IMR-90 (cell line): ENCODE results near the gene AHCYL1. TPM values are rescaled to one million over a fixed set of nuclear protein-coding genes. Genes with fewer than 3 reads are reported as not detected.

Experiments
- ATAC-seq: fragments of 200-7000 bp; cut with Tn5 transposase; 2 replicates; pipeline ENCODE4 v1.9.1; 2020; ENCODE audit warnings: low read depth, mild to moderate bottlenecking, moderate library complexity
- BruUV-seq: library from RNA; stranded (reverse); fragments of 400-500 nt; replicated peaks from 2 replicates; lab custom pipeline; 2021; lab: Mats Ljungman, UMichigan
- CTCF ChIA-PET: fragments of 300-600 bp; formaldehyde crosslinking; extraction: SDS; loops from one replicate; lab custom pipeline; 2021; ENCODE audit warnings: antibody characterized with exemption; lab: Yijun Ruan, JAX
- POLR2A ChIA-PET: fragments of 300-600 bp; sonication (Branson Sonifier 250); formaldehyde crosslinking; loops from one replicate; lab custom pipeline; 2022; ENCODE audit warnings: antibody characterized with exemption; ENCODE audit not compliant: unreplicated experiment; lab: Charles Lee
- DNase-seq: peaks from one replicate; pipeline ENCODE4 v3.0.0; 2013
- H2AFZ ChIP-seq: replicated peaks from 2 replicates; pipeline ENCODE3; 2013; ENCODE audit warnings: low read length, mild to moderate bottlenecking; ENCODE audit not compliant: poor library complexity
- H2AK5ac ChIP-seq: 2 replicates; pipeline ENCODE4 v1.6.1; 2013; ENCODE audit warnings: low read depth, low read length, inconsistent platforms
- H2AK9ac ChIP-seq: replicated peaks from 2 replicates; pipeline ENCODE3; 2013; ENCODE audit warnings: mild to moderate bottlenecking, low read depth, low read length, moderate library complexity; ENCODE audit not compliant: poor library complexity
- H2BK120ac ChIP-seq: 2 replicates; pipeline ENCODE4 v1.6.1; 2013; ENCODE audit warnings: low read depth, low read length, inconsistent platforms
- H2BK15ac ChIP-seq: 3 replicates; pipeline ENCODE4 v1.6.1; 2013; ENCODE audit warnings: low read depth, low read length, inconsistent platforms
- H2BK20ac ChIP-seq: 2 replicates; pipeline ENCODE4 v1.6.1; 2013; ENCODE audit warnings: low read depth, mild to moderate bottlenecking, inconsistent platforms, low read length, moderate library complexity
- H2BK5ac ChIP-seq: 2 replicates; pipeline ENCODE4 v1.6.1; 2013; ENCODE audit warnings: mild to moderate bottlenecking, low read depth, low read length, inconsistent platforms; ENCODE audit not compliant: poor library complexity, severe bottlenecking
- H3K14ac ChIP-seq: replicated peaks from 2 replicates; pipeline ENCODE4 v1.6.1; 2013; ENCODE audit warnings: low read depth, low read length, inconsistent platforms
- H3K18ac ChIP-seq: 2 replicates; pipeline ENCODE4 v1.6.1; 2013; ENCODE audit warnings: low read depth, low read length, control low read depth
- H3K23ac ChIP-seq: 2 replicates; pipeline ENCODE4 v1.6.1; 2013; ENCODE audit warnings: low read depth, low read length, inconsistent platforms
- H3K27ac ChIP-seq: 2 replicates; pipeline ENCODE4 v1.5.1; 2013; ENCODE audit warnings: mild to moderate bottlenecking, control low read depth, low read length; ENCODE audit not compliant: insufficient read depth
- H3K27me3 ChIP-seq: 2 replicates; pipeline ENCODE4 v1.6.1; 2013; ENCODE audit warnings: low read length; ENCODE audit not compliant: control insufficient read depth, insufficient read depth
- H3K36me3 ChIP-seq: 2 replicates; pipeline ENCODE4 v1.6.1; 2013; ENCODE audit warnings: low read length, mixed read lengths; ENCODE audit not compliant: control insufficient read depth, insufficient read depth
- H3K4ac ChIP-seq: 2 replicates; pipeline ENCODE4 v1.6.1; 2013; ENCODE audit warnings: low read depth, low read length, inconsistent platforms
- H3K4me1 ChIP-seq: 2 replicates; pipeline ENCODE4 v1.6.1; 2013; ENCODE audit warnings: low read length, mixed read lengths; ENCODE audit not compliant: control insufficient read depth, insufficient read depth
- H3K4me2 ChIP-seq: 2 replicates; pipeline ENCODE4 v1.6.1; 2013; ENCODE audit warnings: low read depth, mild to moderate bottlenecking, control low read depth, low read length, moderate library complexity
- H3K4me3 ChIP-seq: 2 replicates; pipeline ENCODE4 v1.5.1; 2013; ENCODE audit warnings: low read depth, mild to moderate bottlenecking, control low read depth, low read length, moderate library complexity; ENCODE audit not compliant: insufficient read depth
- H3K56ac ChIP-seq: 2 replicates; pipeline ENCODE4 v1.6.1; 2013; ENCODE audit warnings: low read length, inconsistent platforms; ENCODE audit not compliant: insufficient read depth; ENCODE audit errors: extremely low read depth
- H3K79me1 ChIP-seq, 2 experiments: 2 replicates each; pipeline ENCODE4 v1.6.1; 2013; ENCODE audit warnings: low read length in 2 of 2, inconsistent platforms in 1 of 2, low read depth in 1 of 2
- H3K9ac ChIP-seq: 2 replicates; pipeline ENCODE4 v1.6.1; 2013; ENCODE audit warnings: low read depth, low read length, control low read depth
- H3K9me1 ChIP-seq: 2 replicates; pipeline ENCODE4 v1.6.1; 2013; ENCODE audit warnings: low read length, inconsistent platforms; ENCODE audit not compliant: insufficient read depth
- H3K9me3 ChIP-seq: 2 replicates; pipeline ENCODE4 v1.6.1; 2013; ENCODE audit warnings: low read length; ENCODE audit not compliant: control insufficient read depth, insufficient read depth
- H4K20me1 ChIP-seq: 2 replicates; pipeline ENCODE4 v1.6.1; 2013; ENCODE audit warnings: low read length, inconsistent platforms; ENCODE audit not compliant: insufficient read depth
- H4K5ac ChIP-seq: 2 replicates; pipeline ENCODE4 v1.6.1; 2013; ENCODE audit warnings: mild to moderate bottlenecking, low read depth, low read length, control low read depth
- H4K8ac ChIP-seq, 2 experiments: 2 replicates each; pipeline ENCODE4 v1.6.1; 2013; ENCODE audit warnings: low read depth in 2 of 2, low read length in 2 of 2, control low read depth in 1 of 2, inconsistent platforms in 1 of 2
- H4K91ac ChIP-seq: 2 replicates; pipeline ENCODE4 v1.6.1; 2013; ENCODE audit warnings: low read depth, low read length, inconsistent platforms; ENCODE audit not compliant: insufficient read depth
- BHLHE40 ChIP-seq: fragments of 150-350 bp; IDR thresholded peaks from 2 replicates; pipeline ENCODE4 v1.6.1; 2016; ENCODE audit warnings: mild to moderate bottlenecking, low read depth, low read length
- CHD1 ChIP-seq: IDR thresholded peaks from 2 replicates; pipeline ENCODE4 v1.6.1; 2012; ENCODE audit warnings: low read depth, low read length, improper control_type of control experiment
- FOS ChIP-seq: fragments of 150-350 bp; IDR thresholded peaks from 2 replicates; pipeline ENCODE4 v1.6.1; 2016; ENCODE audit warnings: low read depth, low read length
- MAFK ChIP-seq: IDR thresholded peaks from 2 replicates; pipeline ENCODE4 v1.6.1; 2012; ENCODE audit warnings: low read depth, low read length, improper control_type of control experiment
- MXI1 ChIP-seq: IDR thresholded peaks from 2 replicates; pipeline ENCODE4 v1.6.1; 2012; ENCODE audit warnings: low read depth, mild to moderate bottlenecking, low read length, moderate library complexity, borderline replicate concordance
- NFE2L2 ChIP-seq: fragments of 150-350 bp; IDR thresholded peaks from 2 replicates; pipeline ENCODE4 v1.6.1; 2016; ENCODE audit warnings: low read depth, mild to moderate bottlenecking, low read length
- RAD21 ChIP-seq: IDR thresholded peaks from 2 replicates; pipeline ENCODE4 v1.6.1; 2012; ENCODE audit warnings: low read length, improper control_type of control experiment
- RFX5 ChIP-seq: IDR thresholded peaks from 2 replicates; pipeline ENCODE4 v1.8.0; 2012; ENCODE audit warnings: low read depth, mild to moderate bottlenecking, low read length, moderate library complexity
- WGBS, 2 experiments: methylation state at CpG; one replicate each; pipeline versions ENCODE4 v1.1.5 to v1.1.7; 2013; ENCODE audit warnings: missing lambda C conversion rate in 2 of 2; ENCODE audit not compliant: insufficient read length in 1 of 2; ENCODE audit errors: extremely low coverage in 2 of 2; 5-methylcytosine and 5-hydroxymethylcytosine counted together
- dilution Hi-C: fragments of 300-500 bp; cut with HindIII; formaldehyde crosslinking; loops from one replicate; pipeline ENCODE4 v1.14.3; 2018; ENCODE audit warnings: low sequenced_read_pairs; ENCODE audit not compliant: unreplicated experiment
- in situ Hi-C: fragments of 300-500 bp; cut with MboI; formaldehyde crosslinking; loops from 3 replicates; pipeline ENCODE4 v1.14.3; 2019; ENCODE audit warnings: low sequenced_read_pairs, inconsistent platforms, mixed read lengths
- intact Hi-C: fragments of 100-400 bp; cut with micrococcal nuclease; formaldehyde crosslinking; loops from 2 replicates; pipeline ENCODE4 v1.10.0; 2022
- polyA plus RNA-seq, 3 experiments: library from polyadenylated mRNA; depleted of rRNA; stranded (reverse); fragments of >200 nt; gene quantifications; 2 replicates each; pipeline ENCODE4 v1.2.3, GENCODE V29; 2012; ENCODE audit warnings: low replicate concordance in 1 of 3
- total RNA-seq: library from RNA; depleted of rRNA; stranded (reverse); fragments of >200 nt; gene quantifications from 2 replicates; pipeline ENCODE4 v1.2.3, GENCODE V29; 2012

AHCYL1 gene
- total and polyA plus RNA-seq, 2 of the 4 experiments (the other 2 are of a cell fraction): 75.1 to 76.0 TPM

GRCh38 chr1:110007046-110007830 is 22.7 kb downstream of the AHCYL1 start:
- H3K4me1 ChIP-seq: peaks cover 17% of the 10 kb centered on the region
- dilution Hi-C loops: no loop called here
- no peak for ATAC-seq
- H2BK20ac ChIP-seq: no peak overlapping the region
- no peak overlapping the region for H4K8ac ChIP-seq
- TF ChIP-seq RFX5 (no peak), BHLHE40 (no peak), RAD21 (no peak), CHD1 (no peak), NFE2L2 (no peak), MAFK (no peak), MXI1 (no peak), FOS (no peak)
- H2BK120ac ChIP-seq: no peak overlapping the region
- ChIA-PET CTCF (interaction anchor here (1.1 to 1.2 kb wide), 2 partner anchors 185 to 230 kb away, joined by 3 to 4 read pairs; no protein-coding TSS in a partner anchor), POLR2A (no interaction called here)
- no peak overlapping the region for H4K91ac ChIP-seq
- no peak overlapping the region for H3K9ac ChIP-seq
- in situ Hi-C loops: no loop called here
- H4K20me1 ChIP-seq: peaks cover 43% of the 10 kb centered on the region
- intact Hi-C loops: no loop called here
- H2AK9ac ChIP-seq: no peak overlapping the region
- H3K4me2 ChIP-seq: 0 out of 2 replicates have a peak overlapping the region, but pooled peaks have one; percentile 3
- H3K27ac ChIP-seq: no peak overlapping the region
- no peak overlapping the region for H3K18ac ChIP-seq
- no peaks in the 10 kb centered on the region for H3K9me3 ChIP-seq
- H3K4me3 ChIP-seq: no peak overlapping the region
- no peak for DNase-seq
- H3K23ac ChIP-seq: no peak overlapping the region; the same call in 1 of the 2 replicates
- H3K27me3 ChIP-seq: no peaks in the 10 kb centered on the region
- H3K14ac ChIP-seq: 0 out of 2 replicates have a peak overlapping the region, but pooled peaks have one; percentile 16
- no peak overlapping the region for H4K5ac ChIP-seq
- H3K36me3 ChIP-seq: peaks cover 17% of the 10 kb centered on the region
- H3K4ac ChIP-seq: 0 out of 2 replicates have a peak overlapping the region, but pooled peaks have one; percentile 13
- BruUV-seq: no TSS peak
- no peak overlapping the region for H3K56ac ChIP-seq
- peaks cover 16% of the 10 kb centered on the region for H3K9me1 ChIP-seq
- H2BK15ac ChIP-seq: no peak overlapping the region
- 71% methylated on average over 1 of the region's 4 CpGs; no CpG with 5 or more reads in 1 of the 2 experiments for WGBS, 2 experiments
- peak overlapping the region; percentile 46; the same call in 1 of the 2 replicates for H2AK5ac ChIP-seq
- H2BK5ac ChIP-seq: no peak overlapping the region
- H3K79me1 ChIP-seq: peaks cover 25 to 63% of the 10 kb centered on the region in 2 experiments
- no peak overlapping the region for H2AFZ ChIP-seq
